Epithelial cell of prostate (primary cell): ENCODE data around the gene LHX2.
"Not testable (repeated sequence)": the region's sequence is repeated elsewhere in the genome, so short reads cannot be mapped to it uniquely, and the experiment has no call there.

Experiments used
- DNase-seq: peaks from one replicate; pipeline ENCODE4 v3.0.0-alpha.2; 2011; ENCODE audit warnings: low read depth, low spot score
- H3K27ac ChIP-seq: fragments of 450-650 bp; 2 replicates; pipeline ENCODE4 v1.5.1; 2017; ENCODE audit warnings: mild to moderate bottlenecking

LHX2 gene

GRCh38 chr9:124011460-124012301 lies at the start of gene LHX2:
Gene LHX2, plus strand, starts transcription at chr9:124011768. Its CDS starts 581 bp downstream, at chr9:124012349.
- DNase-seq, result no peak
- no peak within 1 kb of the TSS for H3K27ac ChIP-seq

DNA sequence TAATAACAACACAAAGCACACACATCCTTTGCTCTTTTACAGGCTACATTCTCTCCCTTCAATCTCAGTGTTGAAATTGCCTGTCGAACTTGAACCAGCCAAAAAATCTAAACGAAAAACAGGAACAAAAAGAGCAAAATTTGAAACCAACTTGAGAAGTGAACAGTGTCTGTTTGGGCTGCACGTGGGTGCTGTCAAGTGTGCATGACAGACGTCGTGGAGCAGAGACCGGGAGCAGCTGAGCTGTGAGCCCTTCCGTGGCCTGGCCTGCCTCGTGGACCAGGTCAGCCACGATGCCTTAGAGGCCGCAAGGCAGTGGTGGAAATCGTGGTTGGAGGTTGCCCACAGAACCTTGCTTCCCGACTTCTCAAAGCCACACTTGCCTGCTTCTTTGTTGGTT lies 46.8 kb upstream of the LHX2 start:
- no peak for DNase-seq
- no peak overlapping the region for H3K27ac ChIP-seq

DNA sequence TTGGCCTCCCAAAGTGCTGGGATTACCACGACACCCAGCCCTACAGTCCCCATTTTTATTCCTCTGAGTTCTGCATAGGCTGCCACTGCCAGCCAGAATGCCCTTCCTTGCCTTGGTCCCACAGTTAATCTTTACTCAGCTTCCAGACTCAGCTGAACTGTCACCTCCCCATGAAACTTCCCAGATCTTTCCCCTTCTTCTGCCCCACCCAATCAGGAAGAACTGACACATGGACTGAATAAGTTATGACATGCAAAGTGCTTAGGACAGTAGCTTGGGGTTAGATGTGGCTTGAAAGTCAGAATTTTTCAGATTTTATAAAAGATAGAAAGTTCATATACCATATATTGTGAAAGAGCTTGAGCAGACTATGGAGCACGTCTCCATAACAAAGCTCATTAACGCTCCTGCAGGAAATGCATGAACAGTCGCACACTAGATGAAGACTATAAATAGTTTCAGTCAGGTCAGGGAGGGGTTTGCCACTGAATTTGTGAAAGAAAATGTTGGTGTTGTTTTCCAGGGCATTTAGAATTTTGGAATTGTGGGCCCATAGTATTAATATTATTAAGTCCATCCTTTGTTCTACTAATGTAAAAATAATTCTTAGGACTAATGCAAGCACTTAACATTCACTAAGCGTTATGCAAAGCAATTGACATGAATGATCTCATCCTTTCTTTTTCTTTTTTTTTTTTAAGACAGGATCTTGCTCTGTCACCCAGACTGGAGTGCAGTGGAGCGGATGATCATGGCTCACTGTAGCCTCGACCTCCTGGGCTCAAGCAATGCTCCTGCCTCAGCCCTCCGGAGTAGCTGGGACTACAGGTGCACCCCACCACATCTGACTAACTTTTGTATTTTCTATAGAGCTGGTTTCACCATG lies 45.5 kb upstream of the LHX2 start:
- DNase-seq, result no peak
- H3K27ac ChIP-seq, result no peak overlapping the region

DNA sequence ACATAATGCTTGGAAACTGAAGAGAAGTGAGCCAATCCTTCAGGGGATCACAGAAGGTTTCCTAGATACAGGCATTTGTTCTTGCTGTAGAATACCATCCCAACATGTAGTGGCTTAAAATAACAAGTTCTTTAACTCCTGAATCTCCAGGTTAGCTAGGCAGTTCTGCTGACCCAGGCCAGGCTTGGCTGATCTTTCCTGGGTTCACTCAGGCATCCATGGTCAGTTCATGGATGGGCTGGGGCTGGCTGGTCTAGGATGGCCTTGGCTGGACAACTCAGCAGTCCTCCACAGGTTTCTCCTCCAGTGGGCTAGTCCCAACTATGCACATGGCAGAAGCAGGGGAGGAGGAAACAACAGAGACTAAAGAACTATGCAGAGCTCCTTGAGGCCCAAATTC lies 44.2 kb upstream of the LHX2 start:
- DNase-seq, result no peak
- H3K27ac ChIP-seq, result no peak overlapping the region

GRCh38 chr9:123972618-123973017 lies 39.0 kb upstream of the LHX2 start:
- DNase-seq, result no peak
- no peak overlapping the region for H3K27ac ChIP-seq

- H3K27ac ChIP-seq, result no peak overlapping the region
- DNase-seq, result no peak
These were observed 37.9 kb upstream of the LHX2 start for GRCh38 chr9:123973590-123974223.

- H3K27ac ChIP-seq, result no peak overlapping the region
- no peak for DNase-seq
These were observed 37.1 kb upstream of the LHX2 start for GRCh38 chr9:123974471-123974870.

DNA sequence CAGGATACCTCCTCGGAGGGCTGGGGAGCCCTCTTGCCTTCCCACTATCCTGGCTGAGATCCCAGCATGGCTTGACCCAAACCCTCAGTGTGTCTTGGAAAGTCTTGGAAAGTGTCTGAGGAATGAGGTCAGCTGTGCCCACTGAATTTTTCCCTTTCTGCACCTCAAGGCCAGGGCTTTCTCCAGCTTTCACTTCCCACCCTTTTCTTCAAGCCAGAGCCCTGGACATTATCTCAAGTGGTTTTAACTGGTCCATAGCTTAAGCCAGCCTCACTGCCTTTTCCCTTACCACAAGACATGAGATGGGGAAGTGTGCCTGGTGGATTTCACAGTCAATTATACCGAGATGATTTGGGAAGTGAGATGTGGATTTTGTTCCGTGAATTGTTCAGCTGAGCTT lies 35.7 kb upstream of the LHX2 start:
- no peak overlapping the region for H3K27ac ChIP-seq
- DNase-seq, result no peak

- H3K27ac ChIP-seq, DNase-seq: not testable (repeated sequence)
These were observed 35.0 kb upstream of the LHX2 start for GRCh38 chr9:123976579-123976978.

DNA sequence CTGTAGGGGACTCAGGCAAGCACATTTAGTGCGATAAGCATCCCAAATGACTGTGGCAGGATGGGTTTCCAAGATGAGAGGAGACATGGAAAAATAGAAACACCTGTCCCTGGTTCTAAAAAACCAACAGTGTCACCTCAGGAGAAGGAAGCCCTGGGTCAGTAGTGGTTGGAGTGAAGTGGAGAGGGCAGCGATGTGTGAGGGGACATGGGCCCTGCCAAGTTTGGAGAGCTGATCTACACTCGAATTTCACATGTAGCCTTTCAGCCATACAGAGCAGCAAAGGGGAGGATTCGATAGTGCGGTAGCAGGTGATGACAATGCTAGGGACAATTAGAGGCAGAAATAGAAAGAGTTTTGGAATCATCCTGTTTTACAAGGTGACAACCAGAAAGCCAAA lies 32.6 kb upstream of the LHX2 start:
- no peak for DNase-seq
- no peak overlapping the region for H3K27ac ChIP-seq

DNA sequence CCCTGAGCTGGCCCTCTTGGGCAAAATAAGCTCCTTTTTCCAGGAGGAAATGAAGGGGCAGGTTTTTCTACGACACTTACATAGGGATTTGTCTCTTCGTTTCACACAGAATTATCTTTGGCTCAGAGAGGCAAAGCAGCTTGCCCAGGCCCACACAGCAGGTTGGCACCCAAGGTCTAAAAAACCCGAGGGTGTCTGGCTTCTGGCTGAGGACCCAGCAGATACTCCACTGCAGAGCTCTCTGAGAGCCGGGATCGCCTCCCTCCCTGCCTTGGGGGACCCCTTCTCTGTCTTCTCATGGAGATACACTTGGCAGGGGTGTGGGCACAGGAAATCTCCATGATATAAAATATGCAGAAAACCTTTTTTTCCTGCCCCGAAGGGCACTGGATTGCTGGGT lies 29.0 kb upstream of the LHX2 start:
- H3K27ac ChIP-seq, result no peak overlapping the region
- DNase-seq, result no peak

DNA sequence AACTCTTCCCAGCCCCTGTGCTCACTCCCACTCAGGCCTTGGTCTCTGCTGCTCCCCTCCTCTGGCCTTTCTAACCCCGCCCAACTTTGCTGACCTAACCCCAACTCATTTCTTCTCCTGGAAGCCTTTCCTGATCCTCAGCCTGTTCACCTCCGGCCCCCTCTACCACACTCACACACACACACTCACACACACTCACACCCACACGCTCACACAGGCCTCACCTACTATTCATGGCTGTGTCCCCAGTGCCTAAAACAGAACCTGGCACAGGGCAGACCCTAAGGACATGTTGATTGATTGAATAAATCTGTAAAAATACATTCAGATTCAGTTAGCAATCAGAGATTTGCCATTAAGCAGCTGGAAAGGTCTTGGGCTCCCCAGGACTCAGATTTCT lies 28.5 kb upstream of the LHX2 start:
- DNase-seq, result no peak
- H3K27ac ChIP-seq, result no peak overlapping the region

DNA sequence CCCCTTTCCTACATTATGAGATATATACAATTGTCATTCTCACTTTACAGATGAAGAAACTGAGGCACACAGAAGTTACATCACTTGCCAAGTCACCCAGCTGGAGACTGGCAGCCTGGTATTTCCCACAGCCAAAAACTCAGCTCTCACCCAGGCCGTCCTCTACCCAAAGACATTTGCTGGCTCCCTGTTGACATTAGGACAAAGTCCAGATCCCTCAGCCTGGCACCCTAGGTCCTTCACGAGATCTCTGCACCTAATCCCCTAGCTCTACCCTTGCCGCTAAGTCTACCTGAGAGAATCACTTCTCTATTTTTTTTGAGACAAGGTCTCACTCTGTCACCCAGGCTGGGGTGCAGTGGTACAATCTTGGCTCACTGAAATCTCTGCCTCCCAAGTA lies 26.8 kb upstream of the LHX2 start:
- H3K27ac ChIP-seq, result no peak overlapping the region
- no peak for DNase-seq

- no peak overlapping the region for H3K27ac ChIP-seq
- no peak for DNase-seq
These were observed 25.7 kb upstream of the LHX2 start for GRCh38 chr9:123985869-123986268.

- no peak for DNase-seq
- no peak overlapping the region for H3K27ac ChIP-seq
These were observed 21.1 kb upstream of the LHX2 start for GRCh38 chr9:123990427-123990826.

DNA sequence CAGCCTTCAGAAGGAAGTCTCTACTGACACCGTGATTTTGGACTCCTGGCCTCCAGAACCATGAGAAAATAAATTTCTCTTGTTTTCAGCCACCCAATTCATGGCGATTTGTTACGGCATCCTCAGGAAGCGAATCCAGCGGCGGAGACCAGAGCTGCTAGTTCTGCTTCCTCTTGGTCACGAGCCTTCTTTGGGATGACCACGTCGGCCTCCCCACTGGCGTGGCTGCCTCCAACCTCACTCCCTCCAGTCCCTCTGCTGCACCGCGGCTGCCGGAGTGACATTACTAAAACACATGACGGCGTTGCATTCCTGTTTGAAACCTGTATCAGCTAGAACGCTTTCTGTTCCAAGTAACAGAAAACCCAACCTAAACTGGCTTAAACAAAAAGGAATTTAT lies 18.9 kb upstream of the LHX2 start:
- not testable (repeated sequence) for DNase-seq, H3K27ac ChIP-seq

DNA sequence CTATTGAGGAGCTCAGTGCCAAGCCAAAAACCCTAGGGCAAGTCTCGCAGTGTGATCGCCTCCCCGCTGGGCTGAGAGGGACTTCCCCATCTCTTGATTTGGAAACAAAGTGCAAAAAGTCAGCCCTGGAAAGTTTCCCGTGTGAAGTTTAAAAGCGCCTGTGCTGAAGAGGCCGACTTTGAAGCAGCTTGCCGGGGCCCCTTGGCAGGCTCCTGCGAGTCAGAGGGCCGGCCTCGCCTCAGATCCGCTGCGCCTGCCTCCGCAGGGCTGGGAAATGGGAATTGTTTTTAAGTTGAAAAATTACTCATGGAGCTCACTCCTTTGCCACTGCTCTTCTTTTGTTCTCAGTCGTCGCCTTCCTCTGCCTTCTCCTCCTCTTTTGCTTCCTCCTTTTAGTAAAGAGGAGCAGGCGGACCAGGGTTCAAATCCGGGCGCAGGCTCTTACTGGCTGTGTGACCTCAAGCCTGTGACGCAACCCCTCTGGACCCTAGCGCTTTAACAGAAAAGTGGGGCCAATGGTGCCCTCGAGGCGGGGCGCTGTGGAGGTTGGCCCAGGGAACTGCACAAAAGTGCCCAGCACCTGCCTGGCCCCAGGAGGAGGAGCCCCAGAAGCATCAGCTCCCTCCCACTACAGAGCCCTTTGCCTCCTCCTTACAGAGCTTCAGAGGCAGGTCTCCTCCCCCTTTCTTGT lies 14.7 kb upstream of the LHX2 start:
- no peak overlapping the region for H3K27ac ChIP-seq
- no peak for DNase-seq

- peak; percentile 37 for DNase-seq
- H3K27ac ChIP-seq, result no peak overlapping the region
These were observed 13.8 kb upstream of the LHX2 start for GRCh38 chr9:123997665-123998277.

DNA sequence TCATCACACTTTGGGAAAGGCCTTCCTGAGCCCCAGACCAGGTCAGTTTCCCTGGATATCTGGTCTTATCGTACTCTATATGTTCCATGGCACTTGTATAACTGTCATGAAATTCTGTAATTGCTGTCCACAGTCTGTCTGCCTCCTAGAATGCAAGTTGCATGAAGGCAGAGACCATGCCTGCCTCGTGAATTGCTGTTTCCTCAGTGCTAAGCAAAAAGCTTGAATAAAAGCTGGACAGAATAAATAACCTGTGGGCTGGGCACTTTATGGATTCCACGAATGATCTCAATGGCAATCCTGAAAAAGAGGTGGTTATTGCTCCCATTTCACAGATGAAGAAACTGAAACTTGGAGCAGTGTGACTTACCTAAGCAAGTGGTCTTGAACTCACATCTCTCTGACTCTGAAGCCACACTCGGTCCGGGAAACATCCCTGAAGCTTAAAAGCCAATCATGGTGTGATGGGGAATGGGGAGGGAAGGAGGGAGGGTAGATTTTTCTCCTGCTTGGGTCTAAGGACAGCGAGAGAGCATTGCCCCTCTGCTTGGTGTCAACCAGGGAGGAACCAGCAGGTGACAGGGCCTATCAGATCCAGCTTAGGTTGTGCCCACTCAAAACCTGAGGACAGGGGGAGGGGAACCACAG lies 13.2 kb upstream of the LHX2 start:
- DNase-seq, result no peak
- H3K27ac ChIP-seq, result no peak overlapping the region
